ENCODE results near the gene SNX33. TPM values are rescaled to one million over a fixed set of nuclear protein-coding genes. Genes with fewer than 3 reads are reported as not detected.

SNX33 gene
- total RNA-seq, 1 experiment from 2014 or later = 19.8 TPM

DNA sequence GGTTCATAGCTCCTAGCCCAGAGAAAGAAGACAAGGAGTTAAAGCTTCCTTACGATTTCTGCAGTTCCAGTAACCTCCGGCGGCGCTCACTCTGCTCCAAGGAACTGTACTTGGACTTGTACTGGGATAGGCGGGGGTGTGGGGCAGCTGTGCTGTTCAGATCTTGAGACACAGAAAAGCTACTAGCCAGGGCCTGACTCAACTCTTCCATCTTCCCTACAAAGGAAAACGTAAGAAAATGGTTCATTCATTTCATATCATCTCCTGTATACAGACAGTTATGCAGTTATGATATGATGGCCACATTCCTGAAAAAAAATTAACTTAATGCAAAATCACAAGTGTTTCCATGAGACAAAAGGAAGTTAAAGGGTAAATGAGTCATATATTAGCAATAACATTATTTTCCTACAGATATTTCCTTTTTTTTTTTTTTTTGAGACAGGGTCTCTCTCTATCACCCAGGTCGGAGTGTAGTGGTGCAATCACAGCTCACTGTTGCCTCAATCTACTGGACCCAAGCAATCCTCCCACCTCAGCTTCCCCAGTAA lies 26.8 kb upstream of the SNX33 start:
- CTCF ChIA-PET = interaction anchor here (0.6 to 1.6 kb wide), 3 partner anchors 65 to 122 kb away, joined by 3 to 4 read pairs (median 4); no protein-coding TSS in a partner anchor
- ATAC-seq = no peak
- Mint-ChIP-seq H3K27ac (peak overlapping the region; percentile 44), H3K27me3 (ENCODE audit: low read depth) (no peaks in the 10 kb centered on the region), H3K4me3 (no peak overlapping the region), H3K4me1 (peaks cover under 1% of the 10 kb centered on the region), H3K9me3 (no peaks in the 10 kb centered on the region), H3K36me3 (peaks cover 25% of the 10 kb centered on the region)
- POLR2A ChIA-PET = interaction anchor here (0.6 kb wide), 1 partner anchor 40 kb away, joined by 4 read pairs; no protein-coding TSS in a partner anchor
- DNase-seq (ENCODE audit: low spot score) = no peak
- TF ChIP-seq, protein P1, sequence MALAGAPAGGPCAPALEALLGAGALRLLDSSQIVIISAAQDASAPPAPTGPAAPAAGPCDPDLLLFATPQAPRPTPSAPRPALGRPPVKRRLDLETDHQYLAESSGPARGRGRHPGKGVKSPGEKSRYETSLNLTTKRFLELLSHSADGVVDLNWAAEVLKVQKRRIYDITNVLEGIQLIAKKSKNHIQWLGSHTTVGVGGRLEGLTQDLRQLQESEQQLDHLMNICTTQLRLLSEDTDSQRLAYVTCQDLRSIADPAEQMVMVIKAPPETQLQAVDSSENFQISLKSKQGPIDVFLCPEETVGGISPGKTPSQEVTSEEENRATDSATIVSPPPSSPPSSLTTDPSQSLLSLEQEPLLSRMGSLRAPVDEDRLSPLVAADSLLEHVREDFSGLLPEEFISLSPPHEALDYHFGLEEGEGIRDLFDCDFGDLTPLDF (CRISPR knock-in tag; IDR thresholded peaks at IDR 0.05) = no peak
- TF ChIP-seq, protein P2, sequence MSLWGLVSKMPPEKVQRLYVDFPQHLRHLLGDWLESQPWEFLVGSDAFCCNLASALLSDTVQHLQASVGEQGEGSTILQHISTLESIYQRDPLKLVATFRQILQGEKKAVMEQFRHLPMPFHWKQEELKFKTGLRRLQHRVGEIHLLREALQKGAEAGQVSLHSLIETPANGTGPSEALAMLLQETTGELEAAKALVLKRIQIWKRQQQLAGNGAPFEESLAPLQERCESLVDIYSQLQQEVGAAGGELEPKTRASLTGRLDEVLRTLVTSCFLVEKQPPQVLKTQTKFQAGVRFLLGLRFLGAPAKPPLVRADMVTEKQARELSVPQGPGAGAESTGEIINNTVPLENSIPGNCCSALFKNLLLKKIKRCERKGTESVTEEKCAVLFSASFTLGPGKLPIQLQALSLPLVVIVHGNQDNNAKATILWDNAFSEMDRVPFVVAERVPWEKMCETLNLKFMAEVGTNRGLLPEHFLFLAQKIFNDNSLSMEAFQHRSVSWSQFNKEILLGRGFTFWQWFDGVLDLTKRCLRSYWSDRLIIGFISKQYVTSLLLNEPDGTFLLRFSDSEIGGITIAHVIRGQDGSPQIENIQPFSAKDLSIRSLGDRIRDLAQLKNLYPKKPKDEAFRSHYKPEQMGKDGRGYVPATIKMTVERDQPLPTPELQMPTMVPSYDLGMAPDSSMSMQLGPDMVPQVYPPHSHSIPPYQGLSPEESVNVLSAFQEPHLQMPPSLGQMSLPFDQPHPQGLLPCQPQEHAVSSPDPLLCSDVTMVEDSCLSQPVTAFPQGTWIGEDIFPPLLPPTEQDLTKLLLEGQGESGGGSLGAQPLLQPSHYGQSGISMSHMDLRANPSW (CRISPR knock-in tag; conservative IDR thresholded peaks at IDR 0.05; ENCODE audit: low read depth) = no peak
- TF ChIP-seq, protein P3, sequence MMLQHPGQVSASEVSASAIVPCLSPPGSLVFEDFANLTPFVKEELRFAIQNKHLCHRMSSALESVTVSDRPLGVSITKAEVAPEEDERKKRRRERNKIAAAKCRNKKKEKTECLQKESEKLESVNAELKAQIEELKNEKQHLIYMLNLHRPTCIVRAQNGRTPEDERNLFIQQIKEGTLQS (CRISPR knock-in tag; conservative IDR thresholded peaks at IDR 0.05) = no peak
- TF ChIP-seq OVOL2 (CRISPR knock-in tag; IDR thresholded peaks at IDR 0.05; ENCODE audit: borderline replicate concordance) (no peak), GTF2I (CRISPR knock-in tag; conservative IDR thresholded peaks at IDR 0.05) (no peak), SP1 (CRISPR knock-in tag; conservative IDR thresholded peaks at IDR 0.05) (no peak), FOXK1 (CRISPR knock-in tag; IDR thresholded peaks at IDR 0.05) (no peak), RELA (CRISPR knock-in tag; IDR thresholded peaks at IDR 0.05; ENCODE audit: borderline replicate concordance) (no peak), NFE2L1 (CRISPR knock-in tag; IDR thresholded peaks at IDR 0.05) (no peak), ZNF423 (CRISPR knock-in tag; IDR thresholded peaks at IDR 0.05) (no peak)
- TF ChIP-seq, protein P4, sequence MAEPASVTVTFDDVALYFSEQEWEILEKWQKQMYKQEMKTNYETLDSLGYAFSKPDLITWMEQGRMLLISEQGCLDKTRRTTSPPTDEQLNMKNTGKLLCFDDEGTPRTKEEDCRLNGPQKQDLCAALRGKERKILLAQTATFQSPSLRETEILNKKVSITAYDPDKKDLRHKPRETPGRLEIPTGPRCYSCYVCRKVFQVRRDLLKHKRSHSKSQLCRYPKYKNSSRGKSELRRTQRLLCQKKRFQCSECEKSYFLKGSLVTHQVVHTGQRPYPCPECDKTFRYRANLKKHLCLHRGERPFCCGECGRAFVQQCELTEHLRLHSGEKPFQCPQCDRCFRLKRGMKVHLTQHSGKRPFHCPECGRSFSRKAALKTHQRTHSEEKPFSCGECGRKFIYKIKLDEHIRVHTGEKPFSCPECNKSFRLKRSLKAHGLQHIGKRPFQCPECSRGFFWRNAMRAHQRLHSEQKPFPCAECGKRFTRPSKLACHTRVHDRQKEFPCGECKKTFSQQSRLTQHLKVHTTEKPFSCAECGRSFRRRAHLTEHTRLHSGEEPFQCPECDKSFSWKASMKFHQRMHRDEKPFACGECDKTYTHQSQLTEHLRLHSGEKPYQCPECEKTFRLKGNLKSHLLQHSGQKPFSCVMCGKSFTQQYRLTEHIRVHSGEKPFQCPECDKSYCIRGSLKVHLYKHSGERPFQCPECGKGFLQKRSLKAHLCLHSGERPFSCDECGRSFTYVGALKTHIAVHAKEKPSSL (CRISPR knock-in tag; conservative IDR thresholded peaks at IDR 0.05) = no peak
- TF ChIP-seq, protein P5, sequence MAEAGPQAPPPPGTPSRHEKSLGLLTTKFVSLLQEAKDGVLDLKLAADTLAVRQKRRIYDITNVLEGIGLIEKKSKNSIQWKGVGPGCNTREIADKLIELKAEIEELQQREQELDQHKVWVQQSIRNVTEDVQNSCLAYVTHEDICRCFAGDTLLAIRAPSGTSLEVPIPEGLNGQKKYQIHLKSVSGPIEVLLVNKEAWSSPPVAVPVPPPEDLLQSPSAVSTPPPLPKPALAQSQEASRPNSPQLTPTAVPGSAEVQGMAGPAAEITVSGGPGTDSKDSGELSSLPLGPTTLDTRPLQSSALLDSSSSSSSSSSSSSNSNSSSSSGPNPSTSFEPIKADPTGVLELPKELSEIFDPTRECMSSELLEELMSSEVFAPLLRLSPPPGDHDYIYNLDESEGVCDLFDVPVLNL (CRISPR knock-in tag; IDR thresholded peaks at IDR 0.05; ENCODE audit: borderline replicate concordance, low read depth) = no peak
- TF ChIP-seq, protein P6, sequence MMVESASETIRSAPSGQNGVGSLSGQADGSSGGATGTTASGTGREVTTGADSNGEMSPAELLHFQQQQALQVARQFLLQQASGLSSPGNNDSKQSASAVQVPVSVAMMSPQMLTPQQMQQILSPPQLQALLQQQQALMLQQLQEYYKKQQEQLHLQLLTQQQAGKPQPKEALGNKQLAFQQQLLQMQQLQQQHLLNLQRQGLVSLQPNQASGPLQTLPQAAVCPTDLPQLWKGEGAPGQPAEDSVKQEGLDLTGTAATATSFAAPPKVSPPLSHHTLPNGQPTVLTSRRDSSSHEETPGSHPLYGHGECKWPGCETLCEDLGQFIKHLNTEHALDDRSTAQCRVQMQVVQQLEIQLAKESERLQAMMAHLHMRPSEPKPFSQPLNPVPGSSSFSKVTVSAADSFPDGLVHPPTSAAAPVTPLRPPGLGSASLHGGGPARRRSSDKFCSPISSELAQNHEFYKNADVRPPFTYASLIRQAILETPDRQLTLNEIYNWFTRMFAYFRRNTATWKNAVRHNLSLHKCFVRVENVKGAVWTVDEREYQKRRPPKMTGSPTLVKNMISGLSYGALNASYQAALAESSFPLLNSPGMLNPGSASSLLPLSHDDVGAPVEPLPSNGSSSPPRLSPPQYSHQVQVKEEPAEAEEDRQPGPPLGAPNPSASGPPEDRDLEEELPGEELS (CRISPR knock-in tag; IDR thresholded peaks at IDR 0.05) = no peak
- TF ChIP-seq, protein P7, sequence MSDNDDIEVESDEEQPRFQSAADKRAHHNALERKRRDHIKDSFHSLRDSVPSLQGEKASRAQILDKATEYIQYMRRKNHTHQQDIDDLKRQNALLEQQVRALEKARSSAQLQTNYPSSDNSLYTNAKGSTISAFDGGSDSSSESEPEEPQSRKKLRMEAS (CRISPR knock-in tag; IDR thresholded peaks at IDR 0.05) = no peak
- TF ChIP-seq, protein P8, sequence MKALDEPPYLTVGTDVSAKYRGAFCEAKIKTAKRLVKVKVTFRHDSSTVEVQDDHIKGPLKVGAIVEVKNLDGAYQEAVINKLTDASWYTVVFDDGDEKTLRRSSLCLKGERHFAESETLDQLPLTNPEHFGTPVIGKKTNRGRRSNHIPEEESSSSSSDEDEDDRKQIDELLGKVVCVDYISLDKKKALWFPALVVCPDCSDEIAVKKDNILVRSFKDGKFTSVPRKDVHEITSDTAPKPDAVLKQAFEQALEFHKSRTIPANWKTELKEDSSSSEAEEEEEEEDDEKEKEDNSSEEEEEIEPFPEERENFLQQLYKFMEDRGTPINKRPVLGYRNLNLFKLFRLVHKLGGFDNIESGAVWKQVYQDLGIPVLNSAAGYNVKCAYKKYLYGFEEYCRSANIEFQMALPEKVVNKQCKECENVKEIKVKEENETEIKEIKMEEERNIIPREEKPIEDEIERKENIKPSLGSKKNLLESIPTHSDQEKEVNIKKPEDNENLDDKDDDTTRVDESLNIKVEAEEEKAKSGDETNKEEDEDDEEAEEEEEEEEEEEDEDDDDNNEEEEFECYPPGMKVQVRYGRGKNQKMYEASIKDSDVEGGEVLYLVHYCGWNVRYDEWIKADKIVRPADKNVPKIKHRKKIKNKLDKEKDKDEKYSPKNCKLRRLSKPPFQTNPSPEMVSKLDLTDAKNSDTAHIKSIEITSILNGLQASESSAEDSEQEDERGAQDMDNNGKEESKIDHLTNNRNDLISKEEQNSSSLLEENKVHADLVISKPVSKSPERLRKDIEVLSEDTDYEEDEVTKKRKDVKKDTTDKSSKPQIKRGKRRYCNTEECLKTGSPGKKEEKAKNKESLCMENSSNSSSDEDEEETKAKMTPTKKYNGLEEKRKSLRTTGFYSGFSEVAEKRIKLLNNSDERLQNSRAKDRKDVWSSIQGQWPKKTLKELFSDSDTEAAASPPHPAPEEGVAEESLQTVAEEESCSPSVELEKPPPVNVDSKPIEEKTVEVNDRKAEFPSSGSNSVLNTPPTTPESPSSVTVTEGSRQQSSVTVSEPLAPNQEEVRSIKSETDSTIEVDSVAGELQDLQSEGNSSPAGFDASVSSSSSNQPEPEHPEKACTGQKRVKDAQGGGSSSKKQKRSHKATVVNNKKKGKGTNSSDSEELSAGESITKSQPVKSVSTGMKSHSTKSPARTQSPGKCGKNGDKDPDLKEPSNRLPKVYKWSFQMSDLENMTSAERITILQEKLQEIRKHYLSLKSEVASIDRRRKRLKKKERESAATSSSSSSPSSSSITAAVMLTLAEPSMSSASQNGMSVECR (CRISPR knock-in tag; IDR thresholded peaks at IDR 0.05; ENCODE audit: borderline replicate concordance) = no peak
- TF ChIP-seq, protein P9, sequence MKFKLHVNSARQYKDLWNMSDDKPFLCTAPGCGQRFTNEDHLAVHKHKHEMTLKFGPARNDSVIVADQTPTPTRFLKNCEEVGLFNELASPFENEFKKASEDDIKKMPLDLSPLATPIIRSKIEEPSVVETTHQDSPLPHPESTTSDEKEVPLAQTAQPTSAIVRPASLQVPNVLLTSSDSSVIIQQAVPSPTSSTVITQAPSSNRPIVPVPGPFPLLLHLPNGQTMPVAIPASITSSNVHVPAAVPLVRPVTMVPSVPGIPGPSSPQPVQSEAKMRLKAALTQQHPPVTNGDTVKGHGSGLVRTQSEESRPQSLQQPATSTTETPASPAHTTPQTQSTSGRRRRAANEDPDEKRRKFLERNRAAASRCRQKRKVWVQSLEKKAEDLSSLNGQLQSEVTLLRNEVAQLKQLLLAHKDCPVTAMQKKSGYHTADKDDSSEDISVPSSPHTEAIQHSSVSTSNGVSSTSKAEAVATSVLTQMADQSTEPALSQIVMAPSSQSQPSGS (CRISPR knock-in tag; IDR thresholded peaks at IDR 0.05; ENCODE audit: borderline replicate concordance, low read depth) = no peak

Measured in WTC11 (cell line).